Measurements from ENCODE around the gene DNAH3.

DNA sequence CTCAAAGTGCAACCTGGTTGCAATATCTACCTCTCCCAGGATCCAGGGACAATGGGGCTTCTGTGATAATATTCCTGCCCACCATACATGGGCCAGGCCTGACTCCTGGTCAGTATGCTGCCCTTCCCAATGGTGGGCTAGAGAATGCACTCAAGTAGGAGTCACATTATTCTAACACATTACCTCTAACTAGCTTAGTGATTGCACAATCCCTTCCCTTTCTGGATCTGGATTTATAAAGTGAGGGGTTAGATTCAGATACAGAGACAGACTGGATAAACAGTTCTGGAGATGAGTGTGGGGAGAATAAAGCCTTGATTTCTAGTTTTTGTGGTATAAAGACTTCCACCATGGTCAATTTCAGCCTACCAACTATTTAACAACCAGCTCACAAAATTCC lies 217.1 kb downstream of the DNAH3 start:
- no peak for TF ChIP-seq CTCF (IDR thresholded peaks at IDR 0.05)
- no peak for TF ChIP-seq POLR2A (IDR thresholded peaks at IDR 0.05)

All from testis (tissue), 2 donors.